ENCODE measurements around the gene YBX3. TPM values are rescaled to one million over a fixed set of nuclear protein-coding genes. Genes with fewer than 3 reads are reported as not detected.
"Not testable (repeated sequence)": the region's sequence is repeated elsewhere in the genome, so short reads cannot be mapped to it uniquely, and the experiment has no call there.

The YBX3 gene
- polyA plus RNA-seq: 1 to 10 TPM; 1.5 to 8.2 (median 4.7) TPM

GRCh38 chr12:10722905-10723746, at the start of gene YBX3:
TSS of gene YBX3 (minus strand) at chr12:10723323. CDS start at chr12:10723111, 212 bp downstream.
- DNase-seq: peak; percentile 42 to 59 (median 55)
- Mint-ChIP-seq H3K4me1 (peaks cover 18 to 25% of the 10 kb centered on the region in 2 donors), H3K9me3 (no peaks in the 10 kb centered on the region), H3K36me3 (peaks cover 0 to under 1% (median 0%) of the 10 kb centered on the region in 3 donors), H3K27ac (peak within 1 kb of the TSS; percentile 12 to 91 (median 74)), H3K27me3 (ENCODE audit: low read depth in 3 of 3) (peaks cover 29 to 39% (median 36%) of the 10 kb centered on the region in 3 donors), H3K4me3 (peak within 1 kb of the TSS; percentile 73 to 89 (median 78))

GRCh38 chr12:10771132-10771733, 48.1 kb upstream of the YBX3 start:
- peaks cover 7 to 21% (median 11%) of the 10 kb centered on the region in 3 donors for H3K27me3 Mint-ChIP-seq (ENCODE audit: low read depth in 3 of 3)
- H3K4me3 Mint-ChIP-seq: no peak overlapping the region
- no peaks in the 10 kb centered on the region for H3K9me3 Mint-ChIP-seq
- H3K36me3 Mint-ChIP-seq: no peaks in the 10 kb centered on the region
- H3K4me1 Mint-ChIP-seq: no peaks in the 10 kb centered on the region
- no peak overlapping the region for H3K27ac Mint-ChIP-seq
- DNase-seq: peak; percentile 29 to 46 (median 38)

GRCh38 chr12:10759657-10760056, 36.5 kb upstream of the YBX3 start:
- DNase-seq: no peak

GRCh38 chr12:10756194-10756593, 33.1 kb upstream of the YBX3 start:
- Mint-ChIP-seq H3K4me3 (no peak overlapping the region), H3K9me3 (peaks cover 11 to 16% (median 13%) of the 10 kb centered on the region in 6 donors), H3K27me3 (ENCODE audit: low read depth in 3 of 3) (peaks cover 0 to 13% (median 4%) of the 10 kb centered on the region in 3 donors), H3K27ac (no peak overlapping the region), H3K4me1 (no peaks in the 10 kb centered on the region), H3K36me3 (peaks cover 3 to 10% (median 6%) of the 10 kb centered on the region in 3 donors)
- DNase-seq: no peak

More at GRCh38 chr12:10759657-10760056, 36.5 kb upstream of the YBX3 start:
- Mint-ChIP-seq H3K4me1 (no peaks in the 10 kb centered on the region), H3K9me3 (peaks cover 11 to 15% (median 13%) of the 10 kb centered on the region in 6 donors), H3K27me3 (ENCODE audit: low read depth in 3 of 3) (peaks cover 2 to 16% (median 3%) of the 10 kb centered on the region in 3 donors), H3K27ac (no peak overlapping the region), H3K36me3 (peaks cover 3 to 10% (median 6%) of the 10 kb centered on the region in 3 donors), H3K4me3 (no peak overlapping the region)

GRCh38 chr12:10753059-10753458, 29.9 kb upstream of the YBX3 start:
- Mint-ChIP-seq H3K4me3 (no peak overlapping the region), H3K36me3 (peaks cover 3 to 10% (median 6%) of the 10 kb centered on the region in 3 donors), H3K27ac (no peak overlapping the region), H3K4me1 (peaks cover 6 to 12% of the 10 kb centered on the region in 2 donors), H3K27me3 (ENCODE audit: low read depth in 3 of 3) (peaks cover 3 to 22% (median 3%) of the 10 kb centered on the region in 3 donors), H3K9me3 (peaks cover 11 to 16% (median 13%) of the 10 kb centered on the region in 6 donors)
- DNase-seq: no peak

- Mint-ChIP-seq H3K4me3 (peak overlapping the region in 4 of 5 donors; percentile 54 to 72 (median 71)), H3K27me3 (ENCODE audit: low read depth in 3 of 3) (peaks cover 4 to 24% (median 5%) of the 10 kb centered on the region in 3 donors), H3K4me1 (peaks cover 6 to 12% of the 10 kb centered on the region in 2 donors), H3K9me3 (peaks cover 0 to 4% (median 0%) of the 10 kb centered on the region in 6 donors), H3K27ac (no peak overlapping the region), H3K36me3 (no peaks in the 10 kb centered on the region)
- DNase-seq: no peak
These were observed 27.2 kb upstream of the YBX3 start for GRCh38 chr12:10750385-10750727.

GRCh38 chr12:10749700-10750384, 26.7 kb upstream of the YBX3 start:
- no peak overlapping the region for H3K27ac Mint-ChIP-seq
- H3K4me1 Mint-ChIP-seq: peaks cover 6 to 12% of the 10 kb centered on the region in 2 donors
- no peaks in the 10 kb centered on the region for H3K36me3 Mint-ChIP-seq
- peaks cover 4 to 24% (median 6%) of the 10 kb centered on the region in 3 donors for H3K27me3 Mint-ChIP-seq (ENCODE audit: low read depth in 3 of 3)
- peak; percentile 57 to 70 (median 65) for DNase-seq
- H3K9me3 Mint-ChIP-seq: peaks cover 0 to 3% (median 0%) of the 10 kb centered on the region in 6 donors
- peak overlapping the region; percentile 16 to 72 (median 71) for H3K4me3 Mint-ChIP-seq

GRCh38 chr12:10747730-10748129, 24.6 kb upstream of the YBX3 start:
- Mint-ChIP-seq H3K4me3 (no peak overlapping the region), H3K36me3 (no peaks in the 10 kb centered on the region), H3K9me3 (peaks cover 0 to 2% (median 0%) of the 10 kb centered on the region in 6 donors), H3K4me1 (peaks cover 6 to 12% of the 10 kb centered on the region in 2 donors), H3K27ac (no peak overlapping the region), H3K27me3 (ENCODE audit: low read depth in 3 of 3) (peaks cover 4 to 27% (median 15%) of the 10 kb centered on the region in 3 donors)
- DNase-seq: no peak

- DNase-seq, H3K9me3 Mint-ChIP-seq, H3K36me3 Mint-ChIP-seq, H3K27ac Mint-ChIP-seq, H3K4me1 Mint-ChIP-seq, H3K4me3 Mint-ChIP-seq: not testable (repeated sequence)
- H3K27me3 Mint-ChIP-seq (ENCODE audit: low read depth in 3 of 3): peaks cover 3 to 15% (median 15%) of the 10 kb centered on the region in 3 donors
These were observed 20.3 kb upstream of the YBX3 start for GRCh38 chr12:10743420-10743819.

GRCh38 chr12:10741845-10742244, 18.7 kb upstream of the YBX3 start:
- Mint-ChIP-seq H3K9me3 (peaks cover 0 to 2% (median 0%) of the 10 kb centered on the region in 6 donors), H3K36me3 (no peaks in the 10 kb centered on the region), H3K4me3 (no peak overlapping the region), H3K4me1 (no peaks in the 10 kb centered on the region), H3K27me3 (ENCODE audit: low read depth in 3 of 3) (peaks cover 1 to 17% (median 11%) of the 10 kb centered on the region in 3 donors), H3K27ac (no peak overlapping the region)
- no peak for DNase-seq

GRCh38 chr12:10740182-10740581, 17.1 kb upstream of the YBX3 start:
- no peaks in the 10 kb centered on the region for H3K36me3 Mint-ChIP-seq
- no peak overlapping the region for H3K27ac Mint-ChIP-seq
- no peak for DNase-seq
- H3K4me1 Mint-ChIP-seq: no peaks in the 10 kb centered on the region
- H3K27me3 Mint-ChIP-seq (ENCODE audit: low read depth in 3 of 3): peaks cover 1 to 17% (median 3%) of the 10 kb centered on the region in 3 donors
- peaks cover 0 to 2% (median 0%) of the 10 kb centered on the region in 6 donors for H3K9me3 Mint-ChIP-seq
- no peak overlapping the region for H3K4me3 Mint-ChIP-seq

GRCh38 chr12:10739157-10740118, 16.3 kb upstream of the YBX3 start:
- DNase-seq: no peak
- Mint-ChIP-seq H3K36me3 (no peaks in the 10 kb centered on the region), H3K27ac (no peak overlapping the region), H3K27me3 (ENCODE audit: low read depth in 3 of 3) (peaks cover 1 to 11% (median 3%) of the 10 kb centered on the region in 3 donors), H3K9me3 (peaks cover 0 to 2% (median 0%) of the 10 kb centered on the region in 6 donors), H3K4me1 (no peaks in the 10 kb centered on the region), H3K4me3 (no peak overlapping the region)

- H3K27ac Mint-ChIP-seq: no peak overlapping the region
- H3K27me3 Mint-ChIP-seq (ENCODE audit: low read depth in 3 of 3): peaks cover 1 to 9% (median 6%) of the 10 kb centered on the region in 3 donors
- no peak overlapping the region for H3K4me3 Mint-ChIP-seq
- DNase-seq: no peak
- no peaks in the 10 kb centered on the region for H3K9me3 Mint-ChIP-seq
- H3K4me1 Mint-ChIP-seq: no peaks in the 10 kb centered on the region
- H3K36me3 Mint-ChIP-seq: no peaks in the 10 kb centered on the region
These were observed 14.1 kb upstream of the YBX3 start for GRCh38 chr12:10737249-10737648.
